OCI-LY3 (cell line): Measurements from ENCODE around the gene F11R.

Experiments used
- CTCF ChIP-seq: fragments of 200-600, 300-600 bp; sonication (generic); IDR thresholded peaks from 2 replicates; pipeline ENCODE4 v1.5.1; 2014; ENCODE audit warnings: antibody characterized with exemption, low read length, low read depth
- EZH2phosphoT487 ChIP-seq: fragments of 200-600 bp; shearing (Covaris generic); IDR thresholded peaks from 2 replicates; pipeline ENCODE4 v1.6.1; 2018; ENCODE audit warnings: antibody characterized with exemption, mixed run types, low read depth

DNA sequence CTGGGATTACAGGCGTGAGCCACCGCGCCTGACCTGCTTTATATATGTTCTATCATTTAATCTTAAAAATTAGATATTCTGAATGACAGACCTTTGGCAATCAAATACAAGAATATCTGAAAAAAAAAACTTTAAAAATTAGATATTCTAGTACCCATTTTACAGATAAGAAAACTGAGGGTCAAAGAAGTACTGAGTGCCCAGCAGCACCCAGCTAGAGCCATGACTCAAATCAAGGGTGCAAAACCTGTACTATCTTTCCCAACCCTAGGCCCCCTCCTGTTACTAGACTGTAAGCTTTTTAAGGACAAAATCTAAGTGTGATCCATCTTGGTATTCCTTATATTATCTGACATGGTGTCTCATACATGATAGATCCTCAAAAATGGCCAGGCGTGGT, 40.5 kb upstream of the F11R start:
- no peak for TF ChIP-seq CTCF
- no peak for TF ChIP-seq EZH2phosphoT487
